Panc1 (cell line): ENCODE results near the gene BRAT1. TPM values are rescaled to one million over a fixed set of nuclear protein-coding genes. Genes with fewer than 3 reads are reported as not detected.

ENCODE experiments used
- ATAC-seq: fragments of 200-7000 bp; cut with Tn5 transposase; 2 replicates; pipeline ENCODE4 v1.9.1; 2020; ENCODE audit warnings: mild to moderate bottlenecking, moderate library complexity
- BruUV-seq: library from RNA; stranded (reverse); fragments of 400-500 nt; replicated peaks from 2 replicates; lab custom pipeline; 2021; lab: Mats Ljungman, UMichigan
- CTCF ChIA-PET: fragments of 300-600 bp; sonication (Branson Sonifier 250); formaldehyde crosslinking; loops from one replicate; lab custom pipeline; 2022; ENCODE audit warnings: antibody characterized with exemption; lab: Charles Lee
- POLR2A ChIA-PET: fragments of 300-600 bp; sonication (Branson Sonifier 250); formaldehyde crosslinking; loops from one replicate; lab custom pipeline; 2022; ENCODE audit warnings: antibody characterized with exemption; lab: Charles Lee
- DNase-seq: peaks from one replicate; pipeline ENCODE4 v3.0.0-alpha.2; 2010; ENCODE audit warnings: low read depth, low spot score
- H3K27ac ChIP-seq: 2 replicates; pipeline ENCODE4 v1.5.1; 2011; ENCODE audit warnings: mild to moderate bottlenecking, low read length, inconsistent platforms
- H3K27me3 ChIP-seq: fragments of 200-500 bp; sonication (Bioruptor generic); 2 replicates; pipeline ENCODE4 v1.6.0; 2014; ENCODE audit warnings: low read length, inconsistent platforms; ENCODE audit not compliant: control insufficient read depth, insufficient read depth
- H3K36me3 ChIP-seq: fragments of 200-500 bp; sonication (Bioruptor generic); 2 replicates; pipeline ENCODE4 v1.5.1; 2014; ENCODE audit warnings: inconsistent platforms, mild to moderate bottlenecking, low read length, moderate library complexity; ENCODE audit not compliant: control insufficient read depth, insufficient read depth
- H3K4me1 ChIP-seq: 2 replicates; pipeline ENCODE4 v1.5.1; 2011; ENCODE audit warnings: inconsistent platforms, mild to moderate bottlenecking, low read length, moderate library complexity; ENCODE audit not compliant: control insufficient read depth, insufficient read depth
- H3K4me3 ChIP-seq, 2 experiments: 2 replicates each; pipeline ENCODE4 v1.5.1; 2011 to 2012; ENCODE audit warnings: low read depth in 2 of 2, low read length in 2 of 2, mild to moderate bottlenecking in 2 of 2, inconsistent platforms in 1 of 2, moderate library complexity in 1 of 2
- H3K9me3 ChIP-seq: fragments of 200-500 bp; sonication (Bioruptor generic); 2 replicates; pipeline ENCODE4 v1.5.1; 2014; ENCODE audit warnings: low read depth, mild to moderate bottlenecking, inconsistent platforms, low read length, moderate library complexity; ENCODE audit not compliant: control insufficient read depth, insufficient read depth
- POLR2AphosphoS5 ChIP-seq: IDR thresholded peaks from 2 replicates; pipeline ENCODE4 v1.6.1; 2012; ENCODE audit warnings: mild to moderate bottlenecking, low read depth, low read length, moderate library complexity
- SIN3A ChIP-seq: IDR thresholded peaks from 2 replicates; pipeline ENCODE4 v1.6.1; 2012; ENCODE audit warnings: low read depth, mild to moderate bottlenecking, low read length, moderate library complexity, borderline replicate concordance; ENCODE audit not compliant: insufficient read depth
- TCF7L2 ChIP-seq: IDR thresholded peaks from 2 replicates; pipeline ENCODE4 v1.6.1; 2011; ENCODE audit warnings: mild to moderate bottlenecking, low read depth, low read length, inconsistent platforms
- in situ Hi-C: cut with HindIII; loops from 2 replicates; pipeline ENCODE4 v1.10.0; 2016; ENCODE audit warnings: low sequenced_read_pairs, low pct_unique_long_range_greater_than_20kb
- intact Hi-C: fragments of 100-400 bp; cut with micrococcal nuclease; formaldehyde crosslinking; loops from one replicate; pipeline ENCODE4 v1.10.0; 2022; ENCODE audit not compliant: unreplicated experiment
- total RNA-seq: library from RNA; stranded (reverse); gene quantifications from one replicate; pipeline ENCODE4 v1.2.1, GENCODE V29; 2021; ENCODE audit not compliant: unreplicated experiment
- TF ChIP-seq, protein P1 (sequence below), 2 experiments: IDR thresholded peaks; 2 replicates each; pipeline ENCODE4 v1.6.1; 2011 to 2012; ENCODE audit warnings: low read depth in 2 of 2, control low read depth in 1 of 2, low read length in 1 of 2, mild to moderate bottlenecking in 1 of 2, moderate library complexity in 1 of 2; ENCODE audit not compliant: insufficient read depth in 1 of 2
- TF ChIP-seq, protein P2 (sequence below): fragments of 450-650 bp; IDR thresholded peaks from 2 replicates; pipeline ENCODE4 v1.5.1; 2017; ENCODE audit warnings: mild to moderate bottlenecking

Gene BRAT1
- total RNA-seq, 1 experiment from 2014 or later, result 76.9 TPM

DNA sequence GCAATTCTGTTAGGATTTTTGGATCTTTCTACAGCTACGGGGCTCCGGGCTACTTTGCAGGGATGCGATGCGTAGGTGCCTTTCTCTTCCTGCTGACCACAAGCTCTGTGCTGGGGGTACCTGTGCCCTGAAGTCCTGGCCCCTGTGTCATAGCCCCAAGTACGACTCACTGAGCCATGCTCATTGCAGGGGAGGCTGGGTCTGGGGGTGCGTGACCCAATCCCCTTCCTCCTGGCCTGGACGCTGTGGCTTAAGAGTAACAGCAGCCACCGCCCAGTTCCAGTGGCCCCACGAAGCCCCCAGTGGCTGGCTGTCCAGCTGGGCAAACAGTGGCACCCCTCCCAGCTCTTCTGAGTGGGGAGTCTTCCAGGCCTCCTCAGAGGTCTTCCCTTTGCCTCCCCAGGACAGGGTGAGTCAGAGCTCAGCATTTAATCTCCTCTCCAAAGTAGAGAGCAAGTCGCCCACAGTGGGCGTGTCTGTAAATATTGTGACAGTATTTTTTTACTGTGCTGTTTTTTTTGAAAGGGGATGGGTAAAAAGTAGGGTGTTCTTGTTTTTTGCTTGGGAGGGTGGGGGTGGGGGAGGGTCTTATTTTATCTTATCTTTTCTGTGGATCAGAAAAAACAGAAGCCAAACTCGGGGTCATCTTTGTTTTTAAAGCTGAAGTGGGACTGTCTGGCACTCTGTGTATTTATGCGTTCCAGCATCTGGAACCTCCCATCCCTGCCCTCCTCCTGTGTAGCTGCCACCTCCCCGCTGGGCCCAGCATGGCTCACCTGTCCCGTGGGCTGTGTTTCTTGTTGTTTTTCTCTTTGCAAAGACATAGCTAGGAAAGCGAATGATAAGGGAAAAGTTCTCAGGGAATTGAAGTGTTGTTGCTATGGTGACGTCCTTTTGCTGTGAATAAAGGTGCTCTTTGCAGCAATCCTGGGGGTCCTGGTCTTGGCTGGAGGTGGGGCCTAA is 27.5 kb downstream of the BRAT1 start:
- Histone ChIP-seq H3K4me1 (peaks cover 83% of the 10 kb centered on the region), H3K36me3 (no peaks in the 10 kb centered on the region), H3K9me3 (no peaks in the 10 kb centered on the region), H3K27ac (peak overlapping the region; percentile 85), H3K4me3 (no peak overlapping the region), H3K27me3 (no peaks in the 10 kb centered on the region)
- in situ Hi-C loops, result no loop called here
- CTCF ChIA-PET, result interaction anchor here (0.6 to 1.6 kb wide), 3 partner anchors 48 to 941 kb away, joined by 3 to 10 read pairs (median 3); no protein-coding TSS in a partner anchor
- no TSS peak for BruUV-seq
- DNase-seq (no peak), ATAC-seq (peak; percentile 33)
- intact Hi-C loops, result no loop called here
- POLR2A ChIA-PET, result interaction anchor here (0.6 kb wide), 2 partner anchors 22 to 29 kb away, joined by 3 read pairs; no protein-coding TSS in a partner anchor
- TF ChIP-seq, protein P1, sequence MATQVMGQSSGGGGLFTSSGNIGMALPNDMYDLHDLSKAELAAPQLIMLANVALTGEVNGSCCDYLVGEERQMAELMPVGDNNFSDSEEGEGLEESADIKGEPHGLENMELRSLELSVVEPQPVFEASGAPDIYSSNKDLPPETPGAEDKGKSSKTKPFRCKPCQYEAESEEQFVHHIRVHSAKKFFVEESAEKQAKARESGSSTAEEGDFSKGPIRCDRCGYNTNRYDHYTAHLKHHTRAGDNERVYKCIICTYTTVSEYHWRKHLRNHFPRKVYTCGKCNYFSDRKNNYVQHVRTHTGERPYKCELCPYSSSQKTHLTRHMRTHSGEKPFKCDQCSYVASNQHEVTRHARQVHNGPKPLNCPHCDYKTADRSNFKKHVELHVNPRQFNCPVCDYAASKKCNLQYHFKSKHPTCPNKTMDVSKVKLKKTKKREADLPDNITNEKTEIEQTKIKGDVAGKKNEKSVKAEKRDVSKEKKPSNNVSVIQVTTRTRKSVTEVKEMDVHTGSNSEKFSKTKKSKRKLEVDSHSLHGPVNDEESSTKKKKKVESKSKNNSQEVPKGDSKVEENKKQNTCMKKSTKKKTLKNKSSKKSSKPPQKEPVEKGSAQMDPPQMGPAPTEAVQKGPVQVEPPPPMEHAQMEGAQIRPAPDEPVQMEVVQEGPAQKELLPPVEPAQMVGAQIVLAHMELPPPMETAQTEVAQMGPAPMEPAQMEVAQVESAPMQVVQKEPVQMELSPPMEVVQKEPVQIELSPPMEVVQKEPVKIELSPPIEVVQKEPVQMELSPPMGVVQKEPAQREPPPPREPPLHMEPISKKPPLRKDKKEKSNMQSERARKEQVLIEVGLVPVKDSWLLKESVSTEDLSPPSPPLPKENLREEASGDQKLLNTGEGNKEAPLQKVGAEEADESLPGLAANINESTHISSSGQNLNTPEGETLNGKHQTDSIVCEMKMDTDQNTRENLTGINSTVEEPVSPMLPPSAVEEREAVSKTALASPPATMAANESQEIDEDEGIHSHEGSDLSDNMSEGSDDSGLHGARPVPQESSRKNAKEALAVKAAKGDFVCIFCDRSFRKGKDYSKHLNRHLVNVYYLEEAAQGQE (IDR thresholded peaks at IDR 0.05; ENCODE audit: insufficient read depth in 1 of 2, low read depth in 2 of 2, low read length in 1 of 2), result no peak
- TF ChIP-seq POLR2AphosphoS5 (no peak), TCF7L2 (no peak), SIN3A (no peak)
- TF ChIP-seq, protein P2, sequence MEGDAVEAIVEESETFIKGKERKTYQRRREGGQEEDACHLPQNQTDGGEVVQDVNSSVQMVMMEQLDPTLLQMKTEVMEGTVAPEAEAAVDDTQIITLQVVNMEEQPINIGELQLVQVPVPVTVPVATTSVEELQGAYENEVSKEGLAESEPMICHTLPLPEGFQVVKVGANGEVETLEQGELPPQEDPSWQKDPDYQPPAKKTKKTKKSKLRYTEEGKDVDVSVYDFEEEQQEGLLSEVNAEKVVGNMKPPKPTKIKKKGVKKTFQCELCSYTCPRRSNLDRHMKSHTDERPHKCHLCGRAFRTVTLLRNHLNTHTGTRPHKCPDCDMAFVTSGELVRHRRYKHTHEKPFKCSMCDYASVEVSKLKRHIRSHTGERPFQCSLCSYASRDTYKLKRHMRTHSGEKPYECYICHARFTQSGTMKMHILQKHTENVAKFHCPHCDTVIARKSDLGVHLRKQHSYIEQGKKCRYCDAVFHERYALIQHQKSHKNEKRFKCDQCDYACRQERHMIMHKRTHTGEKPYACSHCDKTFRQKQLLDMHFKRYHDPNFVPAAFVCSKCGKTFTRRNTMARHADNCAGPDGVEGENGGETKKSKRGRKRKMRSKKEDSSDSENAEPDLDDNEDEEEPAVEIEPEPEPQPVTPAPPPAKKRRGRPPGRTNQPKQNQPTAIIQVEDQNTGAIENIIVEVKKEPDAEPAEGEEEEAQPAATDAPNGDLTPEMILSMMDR, result no peak

DNA sequence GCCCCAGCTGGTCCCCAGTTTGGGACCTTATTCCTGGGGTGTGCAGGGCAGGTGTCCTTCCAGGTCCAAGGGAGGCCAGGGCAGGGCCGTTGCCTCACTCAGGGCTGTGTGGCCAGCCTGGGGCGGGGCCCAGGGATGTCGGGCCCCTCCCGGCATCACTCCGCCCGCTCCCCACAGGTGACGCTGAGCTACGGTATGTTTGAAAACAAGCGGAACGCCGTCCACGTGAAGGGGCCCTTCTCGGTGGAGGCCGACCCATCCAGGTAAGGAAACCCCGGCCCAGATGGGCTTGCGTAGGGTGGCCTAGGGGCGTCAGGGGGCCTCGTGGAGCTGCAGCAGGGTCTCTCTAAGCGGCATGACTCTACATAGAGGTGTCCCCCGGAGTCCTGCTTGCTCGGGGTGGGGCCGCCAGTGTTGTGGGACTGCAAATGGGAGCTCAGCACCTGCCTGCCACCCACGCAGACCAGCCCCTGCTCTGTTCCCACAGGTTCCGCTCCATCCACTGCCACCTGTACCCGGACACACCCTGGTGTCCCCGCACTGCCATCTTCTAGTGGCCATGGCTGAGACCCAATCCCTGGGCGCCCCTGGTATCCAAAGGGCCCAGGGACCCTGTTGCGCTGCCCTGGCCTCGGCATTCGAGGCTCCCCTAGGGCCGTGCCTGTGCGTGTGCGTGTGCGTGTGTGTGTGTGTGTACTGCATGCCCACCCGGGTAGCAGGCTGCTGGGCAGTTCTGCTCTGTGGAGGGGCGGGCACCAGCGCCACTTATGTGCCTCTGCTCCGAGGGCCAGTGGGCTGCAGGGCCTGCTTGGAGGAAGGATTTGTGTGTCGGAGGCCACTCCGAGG is 28.4 kb downstream of the BRAT1 start:
- H3K9me3 ChIP-seq, result no peaks in the 10 kb centered on the region
- no peaks in the 10 kb centered on the region for H3K27me3 ChIP-seq
- ATAC-seq, result no peak
- ChIA-PET POLR2A (interaction anchor here (0.6 kb wide), 1 partner anchor 28 kb away, joined by 3 read pairs; no protein-coding TSS in a partner anchor), CTCF (interaction anchor here (0.8 to 1.6 kb wide), 3 partner anchors 47 to 58 kb away, joined by 3 to 10 read pairs (median 5); no protein-coding TSS in a partner anchor)
- TF ChIP-seq TCF7L2 (no peak), SIN3A (no peak)
- TF ChIP-seq, protein P2, result no peak
- peaks cover 92% of the 10 kb centered on the region for H3K4me1 ChIP-seq
- no peak overlapping the region for H3K4me3 ChIP-seq
- BruUV-seq, result no TSS peak
- in situ Hi-C loops (no loop called here), intact Hi-C loops (no loop called here)
- H3K27ac ChIP-seq, result peak overlapping the region; percentile 44; the same call in 1 of the 2 replicates
- H3K36me3 ChIP-seq, result no peaks in the 10 kb centered on the region
- DNase-seq, result no peak
